ENCODE measurements around the gene HS3ST5. TPM values are rescaled to one million over a fixed set of nuclear protein-coding genes. Genes with fewer than 3 reads are reported as not detected.

Gene HS3ST5
- total RNA-seq, 1 donor from 2014 or later = 17.4 TPM

GRCh38 chr6:114258376-114258775 lies 84.4 kb downstream of the HS3ST5 start:
- H3K4me3 Mint-ChIP-seq (ENCODE audit: unreplicated experiment) = no peak overlapping the region
- no peak for TF ChIP-seq CTCF (IDR thresholded peaks at IDR 0.05; ENCODE audit: partially characterized antibody, unreplicated experiment)
- H3K27me3 Mint-ChIP-seq (ENCODE audit: unreplicated experiment) = peaks cover 3% of the 10 kb centered on the region
- DNase-seq = no peak
- no peaks in the 10 kb centered on the region for H3K9me3 Mint-ChIP-seq (ENCODE audit: unreplicated experiment)
- H3K4me1 Mint-ChIP-seq (ENCODE audit: low read depth, unreplicated experiment) = peaks cover 7% of the 10 kb centered on the region
- peaks cover 10% of the 10 kb centered on the region for H3K36me3 Mint-ChIP-seq (ENCODE audit: unreplicated experiment)
- no peak overlapping the region for H3K27ac Mint-ChIP-seq (ENCODE audit: unreplicated experiment)

- peak overlapping the region; percentile 6 for H3K27ac Mint-ChIP-seq (ENCODE audit: unreplicated experiment)
- peaks cover 3% of the 10 kb centered on the region for H3K27me3 Mint-ChIP-seq (ENCODE audit: unreplicated experiment)
- DNase-seq = no peak
- no peak overlapping the region for H3K4me3 Mint-ChIP-seq (ENCODE audit: unreplicated experiment)
- H3K4me1 Mint-ChIP-seq (ENCODE audit: low read depth, unreplicated experiment) = peaks cover 14% of the 10 kb centered on the region
- H3K36me3 Mint-ChIP-seq (ENCODE audit: unreplicated experiment) = peaks cover 10% of the 10 kb centered on the region
- H3K9me3 Mint-ChIP-seq (ENCODE audit: unreplicated experiment) = no peaks in the 10 kb centered on the region
- no peak for TF ChIP-seq CTCF (IDR thresholded peaks at IDR 0.05; ENCODE audit: partially characterized antibody, unreplicated experiment)
Measured at GRCh38 chr6:114253431-114253830, 89.4 kb downstream of the HS3ST5 start.

GRCh38 chr6:114249522-114249921 lies 93.3 kb downstream of the HS3ST5 start:
- H3K27me3 Mint-ChIP-seq (ENCODE audit: unreplicated experiment) = peaks cover 1% of the 10 kb centered on the region
- H3K4me1 Mint-ChIP-seq (ENCODE audit: low read depth, unreplicated experiment) = peaks cover 14% of the 10 kb centered on the region
- H3K9me3 Mint-ChIP-seq (ENCODE audit: unreplicated experiment) = no peaks in the 10 kb centered on the region
- H3K4me3 Mint-ChIP-seq (ENCODE audit: unreplicated experiment) = no peak overlapping the region
- H3K27ac Mint-ChIP-seq (ENCODE audit: unreplicated experiment) = no peak overlapping the region
- DNase-seq = peak; percentile 21
- H3K36me3 Mint-ChIP-seq (ENCODE audit: unreplicated experiment) = peaks cover 5% of the 10 kb centered on the region
- TF ChIP-seq CTCF (IDR thresholded peaks at IDR 0.05; ENCODE audit: partially characterized antibody, unreplicated experiment) = no peak

- Mint-ChIP-seq H3K9me3 (ENCODE audit: unreplicated experiment) (no peaks in the 10 kb centered on the region), H3K4me3 (ENCODE audit: unreplicated experiment) (no peak overlapping the region), H3K27ac (ENCODE audit: unreplicated experiment) (no peak overlapping the region), H3K4me1 (ENCODE audit: low read depth, unreplicated experiment) (peaks cover 11% of the 10 kb centered on the region), H3K36me3 (ENCODE audit: unreplicated experiment) (no peaks in the 10 kb centered on the region), H3K27me3 (ENCODE audit: unreplicated experiment) (no peaks in the 10 kb centered on the region)
- no peak for TF ChIP-seq CTCF (IDR thresholded peaks at IDR 0.05; ENCODE audit: partially characterized antibody, unreplicated experiment)
- DNase-seq = no peak
Measured at GRCh38 chr6:114247101-114247500, 95.7 kb downstream of the HS3ST5 start.

GRCh38 chr6:114240796-114241195 lies 102.0 kb downstream of the HS3ST5 start:
- no peak for DNase-seq
- peaks cover 17% of the 10 kb centered on the region for H3K4me1 Mint-ChIP-seq (ENCODE audit: low read depth, unreplicated experiment)
- no peak overlapping the region for H3K27ac Mint-ChIP-seq (ENCODE audit: unreplicated experiment)
- no peak for TF ChIP-seq CTCF (IDR thresholded peaks at IDR 0.05; ENCODE audit: partially characterized antibody, unreplicated experiment)
- H3K27me3 Mint-ChIP-seq (ENCODE audit: unreplicated experiment) = peaks cover 2% of the 10 kb centered on the region
- H3K36me3 Mint-ChIP-seq (ENCODE audit: unreplicated experiment) = no peaks in the 10 kb centered on the region
- peaks cover 3% of the 10 kb centered on the region for H3K9me3 Mint-ChIP-seq (ENCODE audit: unreplicated experiment)
- H3K4me3 Mint-ChIP-seq (ENCODE audit: unreplicated experiment) = no peak overlapping the region

All from glutamatergic neuron (in vitro differentiated cells).